Measurements from ENCODE around the gene TST. TPM values are rescaled to one million over a fixed set of nuclear protein-coding genes. Genes with fewer than 3 reads are reported as not detected.
"Not testable (repeated sequence)": the region's sequence is repeated elsewhere in the genome, so short reads cannot be mapped to it uniquely, and the experiment has no call there.

Gene TST
- total RNA-seq, 1 donor from 2014 or later: 7.2 TPM

GRCh38 chr22:36991206-36991605, 28.0 kb downstream of the TST start:
- CTCF ChIA-PET: no interaction called here
- peaks cover 24% of the 10 kb centered on the region for H3K27me3 Mint-ChIP-seq

GRCh38 chr22:36990457-36990856, 28.8 kb downstream of the TST start:
- CTCF ChIA-PET: no interaction called here
- Mint-ChIP-seq H3K27ac (no peak overlapping the region), H3K9me3 (peaks cover 13% of the 10 kb centered on the region), H3K4me3 (no peak overlapping the region), H3K4me1 (no peaks in the 10 kb centered on the region), H3K27me3 (peaks cover 28% of the 10 kb centered on the region), H3K36me3 (ENCODE audit: low read depth) (peaks cover 2% of the 10 kb centered on the region)
- intact Hi-C loops (cut with micrococcal nuclease): no loop called here
- POLR2A ChIA-PET: no interaction called here
- no peak for DNase-seq
- no peak for TF ChIP-seq CTCF (IDR thresholded peaks at IDR 0.05)
- no peak for ATAC-seq (ENCODE audit: low read depth)

More at GRCh38 chr22:36991206-36991605, 28.0 kb downstream of the TST start:
- ATAC-seq (ENCODE audit: low read depth) (no peak), DNase-seq (no peak)
- Mint-ChIP-seq H3K36me3 (ENCODE audit: low read depth) (no peaks in the 10 kb centered on the region), H3K4me1 (no peaks in the 10 kb centered on the region), H3K9me3 (peaks cover 5% of the 10 kb centered on the region), H3K27ac (no peak overlapping the region), H3K4me3 (no peak overlapping the region)
- intact Hi-C loops (cut with micrococcal nuclease): no loop called here
- TF ChIP-seq CTCF (IDR thresholded peaks at IDR 0.05): no peak
- POLR2A ChIA-PET: no interaction called here

- CTCF ChIA-PET: interaction anchor here (1.1 kb wide), 1 partner anchor 19 kb away, joined by 3 read pairs; no protein-coding TSS in a partner anchor
- H3K4me3 Mint-ChIP-seq; H3K27ac Mint-ChIP-seq; intact Hi-C loops (cut with micrococcal nuclease); H3K4me1 Mint-ChIP-seq; DNase-seq; H3K36me3 Mint-ChIP-seq (ENCODE audit: low read depth); ATAC-seq (ENCODE audit: low read depth): not testable (repeated sequence)
- peaks cover 14% of the 10 kb centered on the region for H3K9me3 Mint-ChIP-seq
- peaks cover 36% of the 10 kb centered on the region for H3K27me3 Mint-ChIP-seq
- POLR2A ChIA-PET: interaction anchor here (0.7 kb wide), 1 partner anchor 11 kb away, joined by 3 read pairs; no protein-coding TSS in a partner anchor
Observed at GRCh38 chr22:36989012-36989411, 30.2 kb downstream of the TST start.

GRCh38 chr22:36988075-36988832, 31.0 kb downstream of the TST start:
- Mint-ChIP-seq H3K36me3 (ENCODE audit: low read depth) (peaks cover 2% of the 10 kb centered on the region), H3K9me3 (peaks cover 14% of the 10 kb centered on the region), H3K4me3 (no peak overlapping the region), H3K4me1 (no peaks in the 10 kb centered on the region), H3K27ac (no peak overlapping the region), H3K27me3 (peaks cover 41% of the 10 kb centered on the region)
- DNase-seq (no peak), ATAC-seq (ENCODE audit: low read depth) (no peak)
- intact Hi-C loops (cut with micrococcal nuclease): no loop called here
- no peak for TF ChIP-seq CTCF (IDR thresholded peaks at IDR 0.05)
- ChIA-PET CTCF (interaction anchor here (1.1 kb wide), 1 partner anchor 20 kb away, joined by 3 read pairs; no protein-coding TSS in a partner anchor), POLR2A (interaction anchor here (0.5 kb wide), 1 partner anchor 122 kb away, joined by 3 read pairs; no protein-coding TSS in a partner anchor)

GRCh38 chr22:36986242-36986821, 32.9 kb downstream of the TST start:
- Mint-ChIP-seq H3K9me3 (peaks cover 14% of the 10 kb centered on the region), H3K4me1 (no peaks in the 10 kb centered on the region), H3K36me3 (ENCODE audit: low read depth) (peaks cover 2% of the 10 kb centered on the region), H3K4me3 (no peak overlapping the region), H3K27ac (no peak overlapping the region), H3K27me3 (peaks cover 46% of the 10 kb centered on the region)
- intact Hi-C loops (cut with micrococcal nuclease): no loop called here
- ATAC-seq (ENCODE audit: low read depth) (no peak), DNase-seq (no peak)
- no peak for TF ChIP-seq CTCF (IDR thresholded peaks at IDR 0.05)
- ChIA-PET CTCF (no interaction called here), POLR2A (no interaction called here)
